Stomach (tissue), 4 donors: Measurements from ENCODE around the gene DEFB108B.
"Not testable (repeated sequence)": the region's sequence is repeated elsewhere in the genome, so short reads cannot be mapped to it uniquely, and the experiment has no call there.

ENCODE experiments used
- CTCF ChIP-seq, 7 experiments: fragments of 450-650 bp in 4 of 7; fragments of 200-600 bp in 3 of 7; sonication (generic) in 3 of 7; IDR thresholded peaks; one replicate each; pipeline ENCODE4 v1.5.1; 2016 to 2019; ENCODE audit warnings: antibody characterized with exemption in 7 of 7, control low read depth in 2 of 7, mild to moderate bottlenecking in 1 of 7
- EP300 ChIP-seq: sonication (generic); formaldehyde crosslinking; IDR thresholded peaks from one replicate; pipeline ENCODE4 v1.6.1; 2017; ENCODE audit warnings: antibody characterized with exemption
- POLR2A ChIP-seq, 4 donors: fragments of 450-650 bp; IDR thresholded peaks; one replicate each; pipeline ENCODE4 v1.6.1; 2016; ENCODE audit warnings: antibody characterized with exemption in 4 of 4, control low read depth in 2 of 4, mild to moderate bottlenecking in 1 of 4, moderate library complexity in 1 of 4
- POLR2AphosphoS5 ChIP-seq, 3 donors: sonication (generic); formaldehyde crosslinking; IDR thresholded peaks; one replicate each; pipeline ENCODE4 v1.6.1; 2016; ENCODE audit warnings: antibody characterized with exemption in 3 of 3

GRCh38 chr11:71878059-71878458 lies 45.1 kb downstream of the DEFB108B start, which contains the start of gene DEFB131B:
- not testable (repeated sequence) for TF ChIP-seq CTCF (IDR thresholded peaks at IDR 0.05); EP300; POLR2A (IDR thresholded peaks at IDR 0.05); POLR2AphosphoS5 (IDR thresholded peaks at IDR 0.05)
